Activated CD8-positive, alpha-beta memory T cell treated with anti-CD3 and anti-CD28 coated beads, Interleukin-2, amount 50 U/mL, for 24 hours (primary cell): ENCODE data around the gene FILIP1L.

Source experiments
- DNase-seq: peaks from one replicate; pipeline ENCODE4 v3.0.0-alpha.2; 2020; ENCODE audit errors: extremely low read depth

FILIP1L gene

DNA sequence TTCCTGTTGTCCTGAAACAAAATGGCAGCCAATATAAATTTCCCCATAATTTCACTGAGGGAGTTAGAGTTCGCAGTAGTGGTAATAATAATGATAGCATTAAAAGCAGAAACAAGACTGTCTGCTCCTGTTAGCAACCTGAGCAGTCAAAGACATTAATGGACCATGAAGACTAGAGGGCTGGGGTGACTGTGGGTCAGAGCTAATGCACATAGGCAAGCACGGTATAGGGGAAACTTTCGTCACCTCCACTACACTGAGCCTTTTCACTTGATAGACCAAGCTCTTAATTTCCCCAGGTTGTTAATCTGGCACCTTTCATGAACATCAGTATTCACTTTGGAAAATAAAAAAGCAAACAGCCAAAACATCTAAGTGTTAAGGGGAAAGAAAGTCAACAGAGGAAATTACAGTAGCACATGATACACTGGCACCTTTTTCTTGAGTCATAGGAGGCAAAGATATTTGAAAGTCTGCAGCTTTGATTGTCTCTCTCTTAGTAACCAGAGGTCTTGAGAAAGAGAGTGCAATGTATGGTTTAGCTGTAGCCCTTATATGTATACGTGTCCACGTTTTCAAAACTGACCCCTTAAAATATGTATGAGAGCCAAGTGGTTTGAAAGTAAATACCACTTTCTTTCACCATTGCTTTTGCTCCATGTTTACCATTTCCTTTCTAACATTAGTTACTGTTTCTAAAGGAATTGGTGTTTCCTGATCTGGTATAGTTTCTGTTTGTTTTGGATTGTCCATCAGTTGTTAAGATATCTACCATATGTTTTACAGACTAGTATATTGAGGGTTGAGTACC lies 104.8 kb downstream of the FILIP1L start:
- DNase-seq: no peak

DNA sequence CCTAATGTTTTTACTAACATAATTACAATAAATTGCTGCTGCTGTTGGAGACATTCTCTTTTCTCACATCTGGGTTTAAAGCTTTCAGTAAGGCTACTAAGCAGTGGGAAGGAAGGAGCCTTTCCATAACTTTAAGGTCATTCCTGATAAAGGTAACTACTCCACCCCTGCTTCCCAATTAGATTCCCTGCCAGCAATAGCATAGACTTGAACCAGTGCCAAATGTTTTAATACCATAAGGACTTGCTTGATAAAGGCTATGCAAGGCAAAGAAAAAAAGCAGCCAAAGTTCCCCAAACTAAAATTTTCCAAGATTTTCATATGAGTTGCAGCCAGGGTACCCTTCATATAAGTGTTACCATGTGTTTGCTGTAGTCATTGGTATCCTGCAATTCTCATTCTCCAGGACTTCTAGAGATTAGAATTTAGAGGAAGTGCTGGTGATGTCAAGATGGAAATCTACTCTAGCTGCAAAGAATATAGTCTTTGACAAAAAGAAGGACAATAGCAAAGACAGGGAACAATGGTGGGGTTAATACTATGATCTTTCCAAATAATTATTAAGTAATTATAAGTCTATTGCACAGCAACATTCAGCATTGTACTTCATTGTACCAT lies 106.1 kb downstream of the FILIP1L start:
- DNase-seq: no peak

DNA sequence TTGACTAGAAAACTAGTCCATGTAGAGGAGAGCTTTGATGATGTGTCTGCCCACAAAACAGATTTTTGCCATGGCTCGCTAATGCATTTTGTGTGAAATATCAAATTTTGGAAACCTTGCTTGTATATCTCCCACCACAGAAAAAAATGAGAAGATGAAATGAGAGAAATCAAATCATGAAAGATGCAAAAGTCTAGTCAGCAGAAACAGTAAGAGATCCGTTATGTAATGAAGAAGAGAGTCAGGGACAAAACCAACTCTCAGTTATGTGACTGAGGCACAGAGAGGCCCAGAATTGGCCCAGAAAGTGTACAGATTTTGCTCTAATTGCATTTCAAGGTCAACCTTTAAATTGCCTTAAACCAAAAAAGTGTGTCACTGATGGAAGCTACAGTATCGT lies 107.0 kb downstream of the FILIP1L start:
- DNase-seq: no peak

DNA sequence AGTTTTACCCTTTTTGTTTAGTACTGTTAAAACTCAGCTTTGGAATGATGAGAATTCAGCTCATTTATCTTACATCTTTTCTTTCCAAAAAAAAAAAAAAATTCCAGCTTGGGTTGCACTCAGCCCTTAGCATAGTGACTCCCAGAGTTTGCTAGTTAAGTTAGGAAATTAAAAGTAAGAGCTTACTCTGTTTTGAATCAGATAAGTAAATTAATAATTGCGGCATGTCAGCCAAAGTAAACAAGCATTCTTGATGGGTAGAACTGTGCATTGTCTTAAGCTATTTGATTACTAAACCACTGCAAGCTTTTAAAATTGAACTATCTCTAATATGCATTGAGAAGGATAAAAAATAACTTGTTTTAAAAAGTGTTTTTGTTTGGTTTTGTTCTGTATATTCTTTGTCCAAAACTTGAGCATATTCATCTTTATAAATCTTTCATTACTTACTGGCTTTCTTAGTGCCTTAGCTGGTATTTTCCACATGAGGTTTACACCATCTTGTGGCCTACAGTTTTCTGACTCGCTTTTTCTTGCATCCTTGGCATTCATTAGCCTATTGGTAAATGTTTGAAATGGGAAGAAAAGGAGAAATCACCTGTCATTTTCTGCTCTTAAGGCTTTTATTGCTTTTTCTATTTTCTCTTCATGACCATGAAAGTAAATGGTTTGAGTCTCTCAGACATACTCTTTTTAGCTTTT lies 107.6 kb downstream of the FILIP1L start:
- no peak for DNase-seq

DNA sequence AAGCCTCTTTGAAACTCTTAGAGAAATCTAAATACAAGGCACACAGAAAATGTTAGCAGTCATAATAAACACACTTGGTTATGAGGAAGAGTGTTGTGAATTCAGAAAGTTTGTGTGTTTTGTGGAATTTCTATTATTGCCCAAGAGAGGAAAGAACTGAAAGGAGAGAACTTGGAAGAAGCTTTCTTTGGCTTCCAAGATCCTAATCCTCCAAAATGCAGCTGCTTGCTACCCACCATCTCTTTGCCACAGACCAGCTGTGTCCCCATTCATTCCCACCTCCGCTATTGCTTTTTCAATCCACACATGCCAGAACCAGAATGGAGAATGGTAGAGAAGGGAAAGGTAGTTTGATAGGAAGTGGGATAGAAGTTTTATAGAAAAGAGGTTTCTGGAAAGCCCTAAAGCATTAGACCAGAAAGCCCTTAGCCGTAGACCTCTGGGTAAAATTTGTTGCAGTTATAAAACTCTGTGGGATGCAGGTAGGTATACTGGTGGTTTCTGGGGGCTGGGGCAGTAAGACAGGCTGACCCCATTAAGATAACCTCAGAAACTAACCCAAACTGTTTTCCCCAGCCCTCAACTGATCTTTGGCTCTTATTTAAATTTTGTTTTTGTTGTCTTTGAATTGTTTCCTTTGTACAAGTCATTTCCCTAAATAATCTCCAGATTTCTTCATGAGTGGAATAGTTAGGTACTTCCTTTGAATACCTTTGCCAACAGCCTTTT lies 108.5 kb downstream of the FILIP1L start:
- DNase-seq: no peak

DNA sequence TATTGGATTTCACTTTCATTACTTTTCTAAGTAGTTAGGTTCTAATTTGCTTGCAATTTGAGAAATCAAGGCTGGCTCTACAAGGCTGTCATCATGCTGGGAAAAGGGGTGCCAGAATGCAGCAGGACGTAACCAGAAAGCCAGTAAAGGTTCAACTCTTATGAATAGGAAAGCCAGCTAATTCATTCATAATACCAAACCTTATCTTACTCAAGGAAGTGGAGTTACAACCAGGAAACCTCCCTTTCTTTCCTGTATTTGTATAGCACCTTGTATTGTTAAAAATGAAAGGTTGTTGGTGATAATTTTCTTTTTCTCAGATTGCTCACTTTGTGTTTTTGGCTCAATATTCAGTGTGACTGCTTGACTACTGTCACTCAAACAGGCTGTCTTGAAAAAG lies 109.4 kb downstream of the FILIP1L start:
- DNase-seq: no peak

DNA sequence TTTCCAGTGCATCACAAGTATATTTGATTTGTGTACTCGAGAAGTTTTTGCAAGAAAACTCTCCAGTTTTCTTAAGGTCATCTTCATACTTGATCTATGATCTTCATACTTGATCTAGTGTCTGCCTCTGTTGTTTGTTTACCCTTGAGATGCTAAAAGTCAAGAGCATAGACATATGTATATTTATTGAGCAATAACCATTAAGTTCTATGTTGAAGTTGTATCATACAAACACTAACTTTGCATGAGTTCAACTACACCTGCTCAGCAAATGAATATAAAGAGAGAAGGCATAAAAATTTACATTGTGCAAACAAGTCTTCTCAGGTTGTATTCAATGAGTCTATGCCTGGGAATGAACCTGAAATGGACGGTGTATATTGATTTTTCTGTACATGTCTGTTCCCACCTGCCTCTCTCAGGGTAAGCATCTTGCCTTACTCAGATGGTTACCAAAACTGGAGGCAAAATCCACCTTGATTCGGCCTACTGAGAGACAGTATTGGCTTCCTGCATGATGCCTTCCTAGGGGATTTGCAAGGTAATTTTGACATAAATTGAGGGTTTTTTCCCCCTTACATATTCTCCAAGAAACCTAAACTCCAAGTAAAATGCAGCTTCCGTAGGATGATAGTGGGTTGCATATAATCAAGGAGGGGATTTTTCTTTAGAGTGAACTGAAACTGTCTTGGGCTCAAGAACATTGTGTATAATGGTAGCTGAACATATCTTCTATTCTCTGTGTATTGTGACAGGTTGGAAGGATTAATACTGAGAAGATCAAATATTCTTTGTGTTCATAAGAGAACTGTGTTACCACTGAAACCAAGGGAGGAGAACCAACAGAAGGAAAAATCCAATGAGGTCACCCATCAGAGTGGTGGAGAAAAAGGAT lies 110.4 kb downstream of the FILIP1L start:
- DNase-seq: no peak

DNA sequence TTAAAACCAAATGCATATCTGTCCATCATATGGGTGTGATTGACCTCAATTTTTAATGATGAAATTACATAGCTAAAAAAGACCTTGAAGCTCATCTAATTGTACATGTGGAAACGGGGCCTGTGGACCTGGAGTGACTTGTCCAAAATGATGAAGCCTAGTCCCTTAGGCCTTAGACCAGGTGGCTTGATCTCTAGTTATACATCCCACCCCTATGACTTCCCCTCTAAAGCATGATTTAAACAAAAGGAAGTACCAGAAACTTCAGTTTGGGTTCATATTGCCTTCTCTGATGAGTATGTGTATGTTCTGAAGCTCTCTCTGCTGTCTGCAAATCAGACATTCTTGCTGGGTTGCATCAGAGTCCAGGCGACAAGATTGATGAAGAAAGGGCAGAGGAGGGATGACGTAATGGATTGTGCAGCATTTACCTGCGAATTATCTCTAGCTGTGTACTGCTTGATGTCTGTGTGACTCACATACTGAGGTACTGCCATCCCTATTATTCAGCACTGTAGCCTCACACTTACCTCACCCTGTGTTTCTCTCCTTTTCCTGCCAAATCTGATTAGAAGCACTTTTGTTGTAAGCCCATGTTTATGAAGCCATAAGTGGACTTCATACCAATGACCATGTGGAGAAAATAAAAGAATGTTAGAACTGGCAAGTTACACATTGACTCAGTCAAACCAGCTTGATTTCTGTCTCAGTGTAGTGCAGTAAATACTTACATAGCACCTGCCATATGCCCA lies 111.5 kb downstream of the FILIP1L start:
- DNase-seq: no peak

DNA sequence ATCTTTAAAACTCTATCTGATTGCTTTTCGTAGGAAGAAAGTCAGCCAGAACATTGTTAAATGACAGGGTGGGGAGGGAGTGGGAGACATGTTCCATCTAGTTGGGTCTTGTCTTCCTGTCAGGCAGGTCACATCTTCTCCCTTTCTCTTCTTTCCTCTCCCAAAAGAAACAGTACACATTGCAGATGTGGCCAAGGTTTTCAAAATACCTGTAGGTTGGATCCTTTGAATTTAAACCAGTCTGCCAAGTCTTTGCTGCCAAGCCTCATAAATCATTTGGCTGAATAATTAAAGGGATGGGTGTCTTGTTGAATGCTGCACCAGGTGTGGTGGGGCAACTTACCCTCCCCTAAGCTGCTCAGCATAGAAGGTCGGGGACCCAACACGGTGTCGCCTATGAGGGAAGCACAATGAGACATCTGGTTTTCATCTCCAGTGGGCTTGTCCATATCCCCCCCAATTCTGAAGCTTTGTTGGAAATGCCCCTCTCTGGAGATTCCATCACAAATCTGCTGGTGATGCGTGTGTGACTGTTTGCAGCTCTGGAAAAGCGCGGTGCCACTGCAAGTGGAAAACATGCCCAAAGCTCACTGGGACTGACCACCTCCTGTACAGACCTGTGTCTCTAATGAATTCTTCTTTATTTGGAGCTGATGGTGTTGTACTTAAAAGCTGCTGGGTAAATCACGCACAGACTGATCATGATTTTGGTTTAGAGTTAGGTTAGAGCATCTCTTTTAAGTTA lies 112.6 kb downstream of the FILIP1L start:
- no peak for DNase-seq

DNA sequence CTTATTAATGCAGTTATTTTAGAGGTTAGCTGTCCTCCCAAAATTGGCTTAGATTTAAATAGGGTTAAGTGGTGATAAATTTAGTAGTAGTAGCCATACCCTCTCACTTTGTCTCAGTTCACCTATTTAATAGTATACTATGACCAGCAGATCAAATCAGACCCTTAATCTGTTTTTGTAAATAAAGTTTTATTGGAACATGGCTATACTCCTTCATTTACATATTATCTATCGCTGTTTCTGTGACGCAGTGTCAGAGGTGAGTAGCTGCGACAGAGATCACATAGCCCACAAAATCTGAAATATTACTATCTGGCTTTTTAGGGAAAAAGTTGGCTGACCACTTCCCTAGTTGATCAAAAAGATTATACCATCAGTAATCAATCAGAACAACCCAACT lies 113.2 kb downstream of the FILIP1L start:
- DNase-seq: no peak

DNA sequence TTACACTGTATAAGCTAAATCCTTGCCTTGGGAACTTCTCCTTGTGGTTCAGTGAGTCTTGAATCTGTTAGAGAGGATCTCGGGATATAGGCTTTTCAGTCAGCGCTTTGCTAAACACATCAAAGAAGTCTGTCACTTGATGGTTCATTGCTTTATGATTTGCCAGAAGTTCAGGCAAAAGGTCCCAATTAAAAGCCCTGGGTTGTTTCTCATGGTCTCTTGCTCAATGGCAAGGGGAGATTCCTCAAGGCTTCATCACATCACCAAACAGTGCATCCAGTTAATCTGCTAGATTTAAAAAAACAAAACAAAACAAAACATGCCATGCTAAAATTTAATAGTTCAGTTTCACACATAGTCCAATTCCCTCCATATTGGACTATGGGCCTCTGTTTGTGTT lies 114.8 kb downstream of the FILIP1L start:
- no peak for DNase-seq

DNA sequence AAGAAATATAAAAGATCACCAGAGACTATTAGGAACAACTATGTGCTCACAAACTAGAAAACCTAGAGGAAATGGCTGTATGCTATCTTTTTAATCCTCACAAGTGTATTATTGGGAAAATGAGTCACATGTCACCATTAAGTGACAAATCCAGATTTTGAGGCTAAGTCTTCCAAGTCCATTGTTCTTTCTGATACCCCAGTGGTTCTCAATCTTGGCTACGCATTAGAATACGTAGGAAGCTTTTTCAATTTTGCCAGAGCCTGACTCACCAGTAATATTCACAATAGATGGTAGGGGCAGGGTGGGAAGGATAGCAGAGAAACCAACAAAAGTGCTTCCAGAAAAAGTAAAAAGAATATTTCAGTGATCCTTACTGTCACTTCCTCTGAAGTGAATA lies 117.0 kb downstream of the FILIP1L start:
- DNase-seq: no peak

DNA sequence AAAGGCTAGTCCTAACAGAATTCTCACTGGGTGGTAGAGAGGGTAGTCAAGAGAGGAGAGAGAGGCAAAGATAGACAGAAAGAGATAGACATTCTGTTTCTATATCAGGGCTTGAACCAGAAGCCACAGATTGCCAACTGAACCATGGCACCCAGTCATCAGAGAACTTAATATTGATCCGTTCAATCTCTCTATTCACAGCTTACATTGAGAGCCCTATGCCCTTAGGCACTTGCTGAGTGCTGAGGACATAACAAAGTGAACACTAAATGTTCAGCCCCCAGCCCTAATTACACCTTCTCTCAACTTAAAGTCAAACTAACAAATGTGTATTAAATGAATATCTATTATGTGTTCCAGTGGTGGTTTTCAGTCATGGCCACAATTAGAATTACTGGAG lies 124.1 kb downstream of the FILIP1L start:
- DNase-seq: no peak

DNA sequence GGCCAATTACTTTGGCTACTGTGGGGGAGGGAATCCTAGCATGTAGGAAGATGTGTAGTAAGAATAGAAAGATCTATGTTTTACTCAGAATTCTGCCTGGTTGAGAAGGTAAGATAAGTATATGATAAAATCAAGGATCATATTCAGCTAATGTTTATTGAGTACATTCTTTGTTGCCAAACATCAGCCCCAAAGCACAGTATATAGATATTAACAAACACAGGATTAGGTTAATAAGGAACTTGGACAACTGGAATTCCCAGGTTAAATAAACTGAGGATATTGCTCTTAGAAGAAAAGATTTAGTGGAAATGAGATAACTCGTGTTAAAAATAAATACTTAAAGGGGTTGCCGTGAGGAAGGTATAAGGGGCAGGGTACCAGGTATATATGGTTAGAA lies 129.6 kb downstream of the FILIP1L start:
- DNase-seq: no peak

DNA sequence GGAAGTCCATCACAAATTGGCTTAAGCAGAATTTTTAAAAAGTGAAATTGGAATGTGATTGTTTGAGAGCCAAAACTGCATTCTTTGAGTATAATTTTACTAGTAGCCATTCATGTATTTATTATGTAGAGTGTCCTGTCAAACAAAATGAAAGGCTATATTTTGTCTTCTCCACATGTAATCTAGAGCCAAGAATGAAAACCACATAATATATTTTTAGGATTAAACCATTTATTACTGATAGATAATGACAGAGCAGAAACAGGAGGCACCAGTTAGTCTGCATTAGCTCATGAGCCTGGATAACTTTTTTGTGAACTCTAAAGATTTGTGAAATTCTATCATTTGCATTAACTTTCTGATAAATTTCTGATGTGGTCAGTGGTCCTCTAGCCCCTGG lies 130.2 kb downstream of the FILIP1L start:
- no peak for DNase-seq

DNA sequence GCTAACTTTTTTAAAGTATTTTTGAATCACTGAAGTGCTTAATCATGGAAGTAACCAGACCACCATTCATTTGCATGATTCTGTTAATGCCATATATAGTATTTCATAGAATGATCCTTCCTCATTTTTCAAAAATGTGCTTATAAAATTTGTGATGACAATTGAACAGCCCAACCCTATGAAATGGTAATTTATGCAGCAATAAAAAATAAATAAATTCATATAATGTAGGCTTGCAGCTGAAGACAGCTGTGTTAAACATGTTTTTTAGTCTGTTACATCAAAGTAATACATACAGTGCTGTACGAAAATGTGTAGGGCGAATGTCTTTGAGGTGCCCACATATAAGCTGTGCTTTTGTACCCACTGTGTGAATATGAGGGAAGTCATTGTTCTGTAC lies 131.7 kb downstream of the FILIP1L start:
- DNase-seq: no peak

DNA sequence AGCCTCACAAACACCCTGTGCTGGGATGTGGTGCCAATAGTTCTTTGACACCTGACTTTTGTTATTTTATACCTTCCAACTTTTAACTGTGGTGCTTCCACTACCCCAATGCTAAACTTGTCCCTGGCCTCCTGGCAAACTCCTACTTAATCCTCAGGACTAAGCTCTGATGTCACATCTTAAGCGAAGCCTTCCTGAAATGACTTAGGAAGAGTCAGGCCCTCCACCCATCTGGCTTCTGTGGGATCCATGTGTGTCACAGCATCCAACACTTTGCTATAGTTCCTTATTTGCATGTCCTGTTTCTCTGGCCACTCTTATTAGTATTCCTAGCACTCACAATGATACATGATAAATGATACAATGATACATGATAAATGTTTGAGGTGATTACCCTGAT lies 133.2 kb downstream of the FILIP1L start:
- DNase-seq: no peak

DNA sequence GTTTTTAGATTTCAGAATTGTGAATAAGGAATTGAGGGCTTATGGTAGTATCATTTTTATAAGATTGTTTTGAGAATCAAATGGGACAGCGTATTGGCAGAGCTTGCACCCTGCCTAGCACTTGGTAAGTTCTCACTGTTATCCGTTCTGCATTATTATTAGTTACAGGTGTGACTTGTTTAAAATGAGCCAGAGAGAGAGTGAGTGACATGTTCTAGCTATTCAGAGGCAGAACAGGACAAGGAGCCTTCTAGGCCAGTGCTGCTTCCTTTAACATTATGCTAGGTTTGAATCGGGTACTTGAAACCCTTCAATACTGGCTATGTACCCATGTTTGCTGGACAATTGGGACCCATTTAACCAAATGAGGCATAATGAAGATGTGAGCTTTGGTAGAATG lies 133.7 kb downstream of the FILIP1L start:
- DNase-seq: no peak

DNA sequence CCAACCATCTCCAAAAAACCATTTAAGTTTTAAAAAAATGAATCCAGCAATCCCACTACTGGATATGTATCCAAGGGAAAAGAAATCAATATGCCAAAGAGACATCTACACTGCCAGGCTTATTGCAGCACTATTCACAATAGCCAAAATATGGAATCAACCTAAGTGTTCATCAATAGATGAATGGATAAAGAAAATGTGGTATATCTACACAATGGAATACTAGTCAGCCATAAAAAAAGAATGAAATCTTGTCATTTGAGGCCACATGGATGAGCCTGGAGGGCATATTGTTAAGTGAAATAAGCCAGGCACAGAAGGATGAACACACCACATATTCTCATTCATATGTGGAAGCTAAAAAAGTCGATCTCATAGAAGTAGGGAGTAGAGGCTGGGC lies 136.1 kb downstream of the FILIP1L start:
- DNase-seq: no peak

DNA sequence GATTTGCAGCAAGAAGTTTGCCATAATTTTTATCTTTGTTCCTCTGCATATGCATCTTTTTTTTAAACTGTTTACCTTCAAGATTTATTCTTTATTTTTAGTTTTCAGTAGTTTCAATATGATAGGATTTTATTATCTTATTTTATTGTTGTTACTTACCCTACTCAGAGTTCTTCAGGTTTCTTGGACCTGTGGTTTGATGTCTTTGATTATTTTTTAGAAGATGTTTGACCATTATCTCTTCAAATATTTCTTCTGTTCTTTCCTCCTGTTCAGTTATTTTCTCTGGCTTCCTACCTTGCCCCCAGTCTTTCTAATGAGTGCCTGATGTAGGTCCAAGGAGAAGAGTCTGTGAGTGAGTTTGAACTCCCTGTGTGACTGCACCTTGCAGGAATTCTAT lies 137.7 kb downstream of the FILIP1L start:
- DNase-seq: no peak
